Mesendoderm (in vitro differentiated cells): Measurements from ENCODE around the gene RTN4R.

Source experiments
- DNase-seq: peaks from one replicate; pipeline ENCODE4 v3.0.0; 2013
- H2AK5ac ChIP-seq: 2 replicates; pipeline ENCODE4 v1.6.1; 2013; ENCODE audit warnings: low read length, inconsistent platforms
- H2BK120ac ChIP-seq: 2 replicates; pipeline ENCODE4 v1.6.1; 2013; ENCODE audit warnings: low read depth, mild to moderate bottlenecking, low read length, moderate library complexity, mixed read lengths
- H2BK15ac ChIP-seq: replicated peaks from 2 replicates; pipeline ENCODE4 v1.6.1; 2013; ENCODE audit warnings: low read depth, mild to moderate bottlenecking, moderate library complexity
- H2BK5ac ChIP-seq: 2 replicates; pipeline ENCODE4 v1.6.1; 2013; ENCODE audit warnings: low read length, inconsistent platforms
- H3K18ac ChIP-seq: 2 replicates; pipeline ENCODE4 v1.6.1; 2013; ENCODE audit warnings: mild to moderate bottlenecking, low read length, mixed read lengths
- H3K23ac ChIP-seq: one replicate; pipeline ENCODE4 v1.6.1; 2013; ENCODE audit warnings: low read length
- H3K27ac ChIP-seq: 2 replicates; pipeline ENCODE4 v1.5.1; 2013; ENCODE audit warnings: low read depth, mild to moderate bottlenecking, inconsistent platforms, low read length, moderate library complexity
- H3K27me3 ChIP-seq: 2 replicates; pipeline ENCODE4 v1.6.1; 2013; ENCODE audit warnings: low read length, control low read depth, mild to moderate bottlenecking, inconsistent platforms; ENCODE audit not compliant: insufficient read depth, poor library complexity
- H3K36me3 ChIP-seq: 2 replicates; pipeline ENCODE4 v1.6.1; 2013; ENCODE audit warnings: low read length, inconsistent platforms; ENCODE audit not compliant: control insufficient read depth, insufficient read depth
- H3K4ac ChIP-seq: one replicate; pipeline ENCODE4 v1.6.1; 2013; ENCODE audit warnings: low read depth, mild to moderate bottlenecking, low read length, moderate library complexity
- H3K4me1 ChIP-seq: 2 replicates; pipeline ENCODE4 v1.6.1; 2013; ENCODE audit warnings: low read depth, low read length, inconsistent platforms; ENCODE audit not compliant: control insufficient read depth
- H3K4me2 ChIP-seq: 2 replicates; pipeline ENCODE4 v1.6.1; 2013; ENCODE audit warnings: low read length
- H3K4me3 ChIP-seq: 2 replicates; pipeline ENCODE4 v1.5.1; 2013; ENCODE audit warnings: mild to moderate bottlenecking, low read length
- H3K56ac ChIP-seq: one replicate; pipeline ENCODE4 v1.6.1; 2013; ENCODE audit warnings: low read length
- H3K79me1 ChIP-seq: 2 replicates; pipeline ENCODE4 v1.6.1; 2013; ENCODE audit warnings: low read length, inconsistent platforms
- H3K79me2 ChIP-seq: 2 replicates; pipeline ENCODE4 v1.6.1; 2013; ENCODE audit warnings: mild to moderate bottlenecking, low read length; ENCODE audit not compliant: control insufficient read depth, insufficient read depth
- H3K9ac ChIP-seq: 2 replicates; pipeline ENCODE4 v1.6.1; 2013; ENCODE audit warnings: low read length, inconsistent platforms
- H4K5ac ChIP-seq: one replicate; pipeline ENCODE4 v1.6.1; 2013; ENCODE audit warnings: low read length
- H4K8ac ChIP-seq: one replicate; pipeline ENCODE4 v1.6.1; 2013; ENCODE audit warnings: low read depth, mild to moderate bottlenecking, control low read depth, low read length, moderate library complexity
- WGBS: extraction: QIAGEN DNeasy Blood & Tissue Kit; methylation state at CpG from one replicate; pipeline ENCODE4 v1.1.7; 2013; ENCODE audit warnings: low lambda C conversion rate, missing lambda C conversion rate; ENCODE audit not compliant: insufficient coverage; ENCODE audit errors: extremely low coverage; 5-methylcytosine and 5-hydroxymethylcytosine counted together

Gene RTN4R

GRCh38 chr22:20226760-20227350 lies 41.3 kb downstream of the RTN4R start:
- Histone ChIP-seq H2BK5ac (no peak overlapping the region), H3K79me2 (no peaks in the 10 kb centered on the region), H3K23ac (no peak overlapping the region), H3K18ac (no peak overlapping the region), H3K4me1 (no peaks in the 10 kb centered on the region), H3K9ac (no peak overlapping the region), H3K56ac (no peak overlapping the region), H3K36me3 (no peaks in the 10 kb centered on the region), H3K27me3 (no peaks in the 10 kb centered on the region), H3K79me1 (no peaks in the 10 kb centered on the region), H2BK120ac (no peak overlapping the region), H3K4me3 (no peak overlapping the region), H3K27ac (no peak overlapping the region), H3K4me2 (no peak overlapping the region), H2AK5ac (no peak overlapping the region), H4K5ac (no peak overlapping the region), H3K4ac (no peak overlapping the region), H4K8ac (no peak overlapping the region), H2BK15ac (no peak overlapping the region)
- WGBS, result no CpG with 5 or more reads among the region's 17 CpGs
- no peak for DNase-seq

GRCh38 chr22:20226077-20226716 lies 41.9 kb downstream of the RTN4R start:
- Histone ChIP-seq H2BK15ac (no peak overlapping the region), H3K23ac (no peak overlapping the region), H4K8ac (no peak overlapping the region), H3K9ac (no peak overlapping the region), H4K5ac (no peak overlapping the region), H3K4me2 (no peak overlapping the region), H2BK120ac (no peak overlapping the region), H2AK5ac (no peak overlapping the region), H3K27me3 (no peaks in the 10 kb centered on the region), H3K36me3 (no peaks in the 10 kb centered on the region), H3K4me3 (no peak overlapping the region), H3K79me1 (no peaks in the 10 kb centered on the region), H3K4ac (no peak overlapping the region), H3K56ac (no peak overlapping the region), H3K18ac (no peak overlapping the region), H3K79me2 (no peaks in the 10 kb centered on the region), H3K4me1 (no peaks in the 10 kb centered on the region), H3K27ac (no peak overlapping the region), H2BK5ac (no peak overlapping the region)
- no peak for DNase-seq
- WGBS, result no CpG with 5 or more reads among the region's 14 CpGs

- Histone ChIP-seq H3K4me2 (no peak overlapping the region), H3K9ac (no peak overlapping the region), H2AK5ac (no peak overlapping the region), H3K56ac (no peak overlapping the region), H3K4me3 (no peak overlapping the region), H4K5ac (no peak overlapping the region), H3K36me3 (no peaks in the 10 kb centered on the region), H3K79me2 (no peaks in the 10 kb centered on the region), H4K8ac (no peak overlapping the region), H2BK15ac (no peak overlapping the region), H3K27me3 (no peaks in the 10 kb centered on the region), H3K4ac (no peak overlapping the region), H3K79me1 (no peaks in the 10 kb centered on the region), H2BK5ac (no peak overlapping the region), H3K18ac (no peak overlapping the region), H3K4me1 (no peaks in the 10 kb centered on the region), H2BK120ac (no peak overlapping the region), H3K27ac (no peak overlapping the region), H3K23ac (no peak overlapping the region)
- no peak for DNase-seq
- WGBS, result no CpG with 5 or more reads among the region's 2 CpGs
These were observed 42.5 kb downstream of the RTN4R start for GRCh38 chr22:20225693-20225966.

- DNase-seq, result no peak
- no peak overlapping the region for H2BK5ac ChIP-seq
- no CpG with 5 or more reads among the region's 18 CpGs for WGBS
- H3K4ac ChIP-seq, result no peak overlapping the region
- H4K5ac ChIP-seq, result no peak overlapping the region
- H2BK120ac ChIP-seq, result no peak overlapping the region
- H3K79me1 ChIP-seq, result no peaks in the 10 kb centered on the region
- no peak overlapping the region for H2BK15ac ChIP-seq
- no peaks in the 10 kb centered on the region for H3K79me2 ChIP-seq
- no peaks in the 10 kb centered on the region for H3K27me3 ChIP-seq
- H3K27ac ChIP-seq, result no peak overlapping the region
- no peaks in the 10 kb centered on the region for H3K36me3 ChIP-seq
- H3K4me3 ChIP-seq, result no peak overlapping the region
- H3K4me1 ChIP-seq, result no peaks in the 10 kb centered on the region
- no peak overlapping the region for H3K23ac ChIP-seq
- no peak overlapping the region for H2AK5ac ChIP-seq
- no peak overlapping the region for H3K56ac ChIP-seq
- H3K4me2 ChIP-seq, result no peak overlapping the region
- no peak overlapping the region for H3K9ac ChIP-seq
- H4K8ac ChIP-seq, result no peak overlapping the region
- H3K18ac ChIP-seq, result no peak overlapping the region
These were observed 43.0 kb downstream of the RTN4R start for GRCh38 chr22:20224917-20225692.

GRCh38 chr22:20224256-20224626 lies 43.9 kb downstream of the RTN4R start:
- H4K5ac ChIP-seq, result no peak overlapping the region
- H3K79me1 ChIP-seq, result no peaks in the 10 kb centered on the region
- H3K4me2 ChIP-seq, result no peak overlapping the region
- H3K9ac ChIP-seq, result no peak overlapping the region
- no peak overlapping the region for H3K56ac ChIP-seq
- no peak overlapping the region for H3K27ac ChIP-seq
- no peak overlapping the region for H4K8ac ChIP-seq
- H3K18ac ChIP-seq, result no peak overlapping the region
- no peak overlapping the region for H3K4me3 ChIP-seq
- no peak overlapping the region for H2BK120ac ChIP-seq
- H2AK5ac ChIP-seq, result no peak overlapping the region
- no peak overlapping the region for H3K4ac ChIP-seq
- H3K36me3 ChIP-seq, result no peaks in the 10 kb centered on the region
- H3K79me2 ChIP-seq, result no peaks in the 10 kb centered on the region
- H3K23ac ChIP-seq, result no peak overlapping the region
- H3K27me3 ChIP-seq, result no peaks in the 10 kb centered on the region
- no peak overlapping the region for H2BK5ac ChIP-seq
- H2BK15ac ChIP-seq, result no peak overlapping the region
- no peaks in the 10 kb centered on the region for H3K4me1 ChIP-seq
- WGBS, result no CpG with 5 or more reads among the region's 3 CpGs
- DNase-seq, result no peak
